Breast epithelium (tissue), 3 donors: ENCODE measurements around the gene GZMB.

ENCODE experiments used
- POLR2A ChIP-seq: fragments of 450-650 bp; IDR thresholded peaks from one replicate; pipeline ENCODE4 v1.6.1; 2016; ENCODE audit warnings: antibody characterized with exemption, mild to moderate bottlenecking, moderate library complexity
- POLR2AphosphoS5 ChIP-seq, 3 donors: sonication (generic); formaldehyde crosslinking; IDR thresholded peaks; one replicate each; pipeline ENCODE4 v1.6.1; 2017; ENCODE audit warnings: antibody characterized with exemption in 3 of 3
- TF ChIP-seq, protein P1 (sequence below), 3 donors: fragments of 450-650 bp; IDR thresholded peaks; one replicate each; pipeline ENCODE4 v1.5.1; 2016 to 2017; ENCODE audit warnings: antibody characterized with exemption in 3 of 3, mild to moderate bottlenecking in 3 of 3, moderate library complexity in 3 of 3

DNA sequence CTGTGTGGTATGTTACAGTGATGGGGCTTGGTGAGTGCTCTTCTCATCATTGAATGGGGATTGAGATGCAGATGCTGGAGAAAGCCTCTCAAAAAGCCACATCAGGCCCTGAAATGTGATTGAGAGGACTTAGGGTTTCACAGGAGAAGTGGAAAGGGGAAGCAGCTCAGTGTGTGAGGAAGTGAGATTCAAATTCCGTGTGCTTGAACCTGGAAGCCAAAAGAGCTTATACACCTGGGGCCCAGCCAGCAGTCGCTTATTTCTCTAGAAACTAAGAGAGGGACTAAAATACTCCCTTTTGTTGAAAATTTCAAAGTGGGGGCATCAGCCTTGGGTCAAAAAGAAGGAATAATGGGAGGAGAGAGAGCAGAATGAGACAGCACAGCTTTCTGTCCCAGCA is 39.1 kb upstream of the GZMB start:
- no peak for TF ChIP-seq POLR2A
- TF ChIP-seq, protein P1, sequence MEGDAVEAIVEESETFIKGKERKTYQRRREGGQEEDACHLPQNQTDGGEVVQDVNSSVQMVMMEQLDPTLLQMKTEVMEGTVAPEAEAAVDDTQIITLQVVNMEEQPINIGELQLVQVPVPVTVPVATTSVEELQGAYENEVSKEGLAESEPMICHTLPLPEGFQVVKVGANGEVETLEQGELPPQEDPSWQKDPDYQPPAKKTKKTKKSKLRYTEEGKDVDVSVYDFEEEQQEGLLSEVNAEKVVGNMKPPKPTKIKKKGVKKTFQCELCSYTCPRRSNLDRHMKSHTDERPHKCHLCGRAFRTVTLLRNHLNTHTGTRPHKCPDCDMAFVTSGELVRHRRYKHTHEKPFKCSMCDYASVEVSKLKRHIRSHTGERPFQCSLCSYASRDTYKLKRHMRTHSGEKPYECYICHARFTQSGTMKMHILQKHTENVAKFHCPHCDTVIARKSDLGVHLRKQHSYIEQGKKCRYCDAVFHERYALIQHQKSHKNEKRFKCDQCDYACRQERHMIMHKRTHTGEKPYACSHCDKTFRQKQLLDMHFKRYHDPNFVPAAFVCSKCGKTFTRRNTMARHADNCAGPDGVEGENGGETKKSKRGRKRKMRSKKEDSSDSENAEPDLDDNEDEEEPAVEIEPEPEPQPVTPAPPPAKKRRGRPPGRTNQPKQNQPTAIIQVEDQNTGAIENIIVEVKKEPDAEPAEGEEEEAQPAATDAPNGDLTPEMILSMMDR (IDR thresholded peaks at IDR 0.05), result no peak
- TF ChIP-seq POLR2AphosphoS5 (IDR thresholded peaks at IDR 0.05), result no peak
